Trophoblast cell (in vitro differentiated cells and primary cell): Measurements from ENCODE around the gene ABLIM1.

ENCODE experiments used
- DNase-seq, 2 donors: peaks; one replicate each; pipeline ENCODE4 v3.0.0-alpha.2; 2016
- H2AFZ ChIP-seq: 2 replicates; pipeline ENCODE4 v1.6.1; 2013; ENCODE audit warnings: low read length, moderate library complexity, mild to moderate bottlenecking; ENCODE audit not compliant: insufficient read depth, poor library complexity
- H2AK5ac ChIP-seq: 2 replicates; pipeline ENCODE4 v1.6.1; 2013; ENCODE audit warnings: mild to moderate bottlenecking, low read length
- H2BK120ac ChIP-seq: 2 replicates; pipeline ENCODE4 v1.6.1; 2013; ENCODE audit warnings: low read length, mild to moderate bottlenecking, moderate library complexity; ENCODE audit not compliant: insufficient read depth, poor library complexity
- H2BK12ac ChIP-seq: 2 replicates; pipeline ENCODE4 v1.6.1; 2013; ENCODE audit warnings: mild to moderate bottlenecking, low read length, moderate library complexity
- H2BK5ac ChIP-seq: 2 replicates; pipeline ENCODE4 v1.6.1; 2013; ENCODE audit warnings: low read length, low read depth, moderate library complexity, mild to moderate bottlenecking; ENCODE audit not compliant: poor library complexity
- H3K14ac ChIP-seq: 2 replicates; pipeline ENCODE4 v1.6.1; 2013; ENCODE audit warnings: mild to moderate bottlenecking, low read length
- H3K18ac ChIP-seq: 2 replicates; pipeline ENCODE4 v1.6.1; 2013; ENCODE audit warnings: mild to moderate bottlenecking, low read length
- H3K23ac ChIP-seq: 2 replicates; pipeline ENCODE4 v1.6.1; 2013; ENCODE audit warnings: low read length
- H3K27ac ChIP-seq: 2 replicates; pipeline ENCODE4 v1.5.1; 2013; ENCODE audit warnings: low read depth, mild to moderate bottlenecking, inconsistent platforms, low read length, moderate library complexity
- H3K27me3 ChIP-seq: 2 replicates; pipeline ENCODE4 v1.6.1; 2013; ENCODE audit warnings: inconsistent platforms, mild to moderate bottlenecking, low read length, moderate library complexity; ENCODE audit not compliant: insufficient read depth
- H3K36me3 ChIP-seq, 2 experiments: 1 replicate in 1 of 2; 2 replicates in 1 of 2; pipeline ENCODE4 v1.6.1; 2013; ENCODE audit warnings: low read length in 2 of 2, mild to moderate bottlenecking in 2 of 2, moderate library complexity in 1 of 2; ENCODE audit not compliant: insufficient read depth in 2 of 2, control insufficient read depth in 1 of 2
- H3K4ac ChIP-seq: 2 replicates; pipeline ENCODE4 v1.6.1; 2013; ENCODE audit warnings: low read depth, mild to moderate bottlenecking, low read length, moderate library complexity
- H3K4me1 ChIP-seq, 2 experiments: 1 replicate in 1 of 2; 2 replicates in 1 of 2; pipeline ENCODE4 v1.6.1; 2013; ENCODE audit warnings: low read length in 2 of 2, mild to moderate bottlenecking in 2 of 2, moderate library complexity in 1 of 2; ENCODE audit not compliant: insufficient read depth in 2 of 2, control insufficient read depth in 1 of 2
- H3K4me2 ChIP-seq: 2 replicates; pipeline ENCODE4 v1.6.1; 2013; ENCODE audit warnings: inconsistent platforms, mild to moderate bottlenecking, low read length, moderate library complexity
- H3K4me3 ChIP-seq: 2 replicates; pipeline ENCODE4 v1.5.1; 2013; ENCODE audit warnings: mild to moderate bottlenecking, low read depth, low read length, inconsistent platforms
- H3K79me1 ChIP-seq: one replicate; pipeline ENCODE4 v1.6.1; 2013; ENCODE audit warnings: low read length
- H3K79me2 ChIP-seq: 2 replicates; pipeline ENCODE4 v1.6.1; 2013; ENCODE audit warnings: low read length, mild to moderate bottlenecking; ENCODE audit not compliant: control insufficient read depth, insufficient read depth, poor library complexity
- H3K9ac ChIP-seq: 2 replicates; pipeline ENCODE4 v1.6.1; 2013; ENCODE audit warnings: mild to moderate bottlenecking, low read length
- H3K9me3 ChIP-seq: 2 replicates; pipeline ENCODE4 v1.6.1; 2013; ENCODE audit warnings: low read depth, mild to moderate bottlenecking, control low read depth, inconsistent platforms, low read length; ENCODE audit not compliant: insufficient read depth
- H4K12ac ChIP-seq: 2 replicates; pipeline ENCODE4 v1.6.1; 2013; ENCODE audit warnings: low read depth, mild to moderate bottlenecking, low read length, moderate library complexity
- H4K8ac ChIP-seq: 2 replicates; pipeline ENCODE4 v1.6.1; 2013; ENCODE audit warnings: low read depth, mild to moderate bottlenecking, low read length, moderate library complexity
- H4K91ac ChIP-seq: one replicate; pipeline ENCODE4 v1.6.1; 2013; ENCODE audit warnings: low read depth, mild to moderate bottlenecking, low read length, moderate library complexity
- WGBS: extraction: QIAGEN DNeasy Blood & Tissue Kit; methylation state at CpG from one replicate; pipeline ENCODE4 v1.1.7; 2013; ENCODE audit warnings: missing lambda C conversion rate; ENCODE audit not compliant: insufficient read length, insufficient coverage; ENCODE audit errors: extremely low coverage; 5-methylcytosine and 5-hydroxymethylcytosine counted together

The ABLIM1 gene

GRCh38 chr10:114581071-114581470 lies 77.0 kb downstream of the ABLIM1 start:
- WGBS, result no CpG with 5 or more reads among the region's 1 CpG

GRCh38 chr10:114577133-114577532 lies 80.9 kb downstream of the ABLIM1 start:
- H2BK5ac ChIP-seq, result no peak overlapping the region
- H3K9ac ChIP-seq, result no peak overlapping the region
- H4K12ac ChIP-seq, result no peak overlapping the region
- H3K4me3 ChIP-seq, result no peak overlapping the region
- H4K91ac ChIP-seq, result no peak overlapping the region
- no peaks in the 10 kb centered on the region for H3K4me1 ChIP-seq
- H4K8ac ChIP-seq, result no peak overlapping the region
- peaks cover 4% of the 10 kb centered on the region for H3K9me3 ChIP-seq
- no peak overlapping the region for H3K23ac ChIP-seq
- no peak overlapping the region for H2BK12ac ChIP-seq
- H3K79me2 ChIP-seq, result no peaks in the 10 kb centered on the region
- no peaks in the 10 kb centered on the region for H3K27me3 ChIP-seq
- H3K27ac ChIP-seq, result no peak overlapping the region
- no peak overlapping the region for H2AK5ac ChIP-seq
- no peak overlapping the region for H3K4ac ChIP-seq
- H3K79me1 ChIP-seq, result no peaks in the 10 kb centered on the region
- no CpG with 5 or more reads among the region's 1 CpG for WGBS
- no peak overlapping the region for H3K18ac ChIP-seq
- no peak overlapping the region for H3K4me2 ChIP-seq
- H2BK120ac ChIP-seq, result no peak overlapping the region
- H3K36me3 ChIP-seq, result peaks cover 0 to 2% of the 10 kb centered on the region in 2 experiments
- peak in 1 of 2 donors; percentile 60 for DNase-seq
- H3K14ac ChIP-seq, result no peak overlapping the region
- H2AFZ ChIP-seq, result no peak overlapping the region

More at GRCh38 chr10:114581071-114581470, 77.0 kb downstream of the ABLIM1 start:
- Histone ChIP-seq H3K18ac (no peak overlapping the region), H3K14ac (no peak overlapping the region), H3K79me2 (no peaks in the 10 kb centered on the region), H3K27me3 (no peaks in the 10 kb centered on the region), H3K23ac (no peak overlapping the region), H3K27ac (no peak overlapping the region), H3K4me3 (no peak overlapping the region), H3K4ac (no peak overlapping the region), H3K79me1 (no peaks in the 10 kb centered on the region), H4K12ac (no peak overlapping the region), H2AK5ac (no peak overlapping the region), H2AFZ (no peak overlapping the region), H3K9ac (no peak overlapping the region), H3K4me2 (no peak overlapping the region), H4K8ac (no peak overlapping the region), H3K4me1 (no peaks in the 10 kb centered on the region), H2BK5ac (no peak overlapping the region), H4K91ac (no peak overlapping the region), H2BK120ac (no peak overlapping the region), H3K36me3 (no peaks in the 10 kb centered on the region), H3K9me3 (no peaks in the 10 kb centered on the region), H2BK12ac (no peak overlapping the region)
- no peak for DNase-seq

- Histone ChIP-seq H3K14ac (no peak overlapping the region), H3K4ac (no peak overlapping the region), H2BK12ac (no peak overlapping the region)
These were observed 81.4 kb downstream of the ABLIM1 start for GRCh38 chr10:114576716-114577115.

GRCh38 chr10:114576132-114576487 lies 82.0 kb downstream of the ABLIM1 start:
- Histone ChIP-seq H3K9ac (no peak overlapping the region), H3K4me2 (no peak overlapping the region), H3K27ac (no peak overlapping the region), H2BK120ac (no peak overlapping the region), H2BK5ac (no peak overlapping the region), H3K14ac (no peak overlapping the region), H4K12ac (no peak overlapping the region), H2AK5ac (no peak overlapping the region), H3K4me1 (peaks cover 0 to 5% of the 10 kb centered on the region in 2 experiments), H3K27me3 (no peaks in the 10 kb centered on the region), H3K79me2 (no peaks in the 10 kb centered on the region), H3K18ac (no peak overlapping the region), H3K4me3 (no peak overlapping the region), H3K79me1 (no peaks in the 10 kb centered on the region), H3K23ac (no peak overlapping the region), H3K9me3 (peaks cover 4% of the 10 kb centered on the region), H2BK12ac (no peak overlapping the region), H2AFZ (no peak overlapping the region), H3K4ac (no peak overlapping the region), H3K36me3 (peaks cover 0 to 2% of the 10 kb centered on the region in 2 experiments), H4K91ac (no peak overlapping the region), H4K8ac (no peak overlapping the region)
- no CpG with 5 or more reads among the region's 2 CpGs for WGBS
- no peak for DNase-seq

More at GRCh38 chr10:114576716-114577115, 81.4 kb downstream of the ABLIM1 start:
- Histone ChIP-seq H4K91ac (no peak overlapping the region), H3K9ac (no peak overlapping the region), H3K27me3 (no peaks in the 10 kb centered on the region), H4K8ac (no peak overlapping the region), H4K12ac (no peak overlapping the region), H2AK5ac (no peak overlapping the region), H3K4me2 (no peak overlapping the region), H3K4me1 (peaks cover 0 to under 1% of the 10 kb centered on the region in 2 experiments), H3K79me2 (no peaks in the 10 kb centered on the region), H3K18ac (no peak overlapping the region), H3K9me3 (peaks cover 4% of the 10 kb centered on the region), H3K79me1 (no peaks in the 10 kb centered on the region), H3K23ac (no peak overlapping the region), H2BK5ac (no peak overlapping the region), H2BK120ac (no peak overlapping the region), H2AFZ (peak overlapping the region; percentile 38), H3K4me3 (no peak overlapping the region), H3K36me3 (peaks cover 0 to 2% of the 10 kb centered on the region in 2 experiments), H3K27ac (no peak overlapping the region)
- no peak for DNase-seq
- no CpG with 5 or more reads among the region's 3 CpGs for WGBS
